K562 (cell line): Measurements from ENCODE around the gene FRMD1. TPM values are rescaled to one million over a fixed set of nuclear protein-coding genes. Genes with fewer than 3 reads are reported as not detected.

ENCODE experiments used
- ATAC-seq: fragments of 200-7000 bp; cut with Tn5 transposase; 3 replicates; pipeline ENCODE4 v1.9.1; 2020; ENCODE audit warnings: moderate library complexity
- BruUV-seq: library from RNA; stranded (reverse); fragments of 400-500 nt; replicated peaks from 2 replicates; lab custom pipeline; 2021; lab: Mats Ljungman, UMichigan
- CTCF ChIA-PET: fragments of 300-600 bp; formaldehyde crosslinking; extraction: SDS; loops from one replicate; lab custom pipeline; 2021; ENCODE audit warnings: low intra/inter-chr PET ratio; lab: Yijun Ruan, JAX
- POLR2A ChIA-PET: fragments of 300-600, 350-650 bp; sonication (Branson Sonifier 250); formaldehyde crosslinking; extraction: SDS; loops from one replicate; lab custom pipeline; 2021; ENCODE audit warnings: antibody characterized with exemption, inconsistent platforms; lab: Yijun Ruan, JAX
- DNase-seq, 4 experiments: peaks; one replicate each; pipeline versions ENCODE4 v3.0.0 to v3.0.0-alpha.2; 2011 to 2018; ENCODE audit warnings: low spot score in 3 of 4, mixed read lengths in 3 of 4; ENCODE audit errors: extremely low read depth in 1 of 4
- FAIRE-seq: peaks from 2 replicates; lab custom pipeline; 2011; peaks lifted over from hg19 to GRCh38; lab: Jason Lieb, UNC
- H2AFZ ChIP-seq: 2 replicates; pipeline ENCODE4 v1.6.0; 2011; ENCODE audit warnings: low read depth, low read length, control low read depth, inconsistent platforms
- H3K27ac ChIP-seq: fragments of 200-600 bp; 3 replicates; pipeline ENCODE4 v1.8.0; 2011; ENCODE audit warnings: low read depth, mild to moderate bottlenecking, control low read depth, inconsistent platforms, low read length, moderate library complexity, mixed read lengths; ENCODE audit errors: extremely low read depth
- H3K27me3 ChIP-seq, 2 experiments: fragments of 300-600 bp in 1 of 2; 2 replicates in 1 of 2; 3 replicates in 1 of 2; pipeline versions ENCODE4 v1.6.0 to v1.8.0; 2011; ENCODE audit warnings: inconsistent platforms in 2 of 2, low read length in 2 of 2, mild to moderate bottlenecking in 1 of 2, mixed read lengths in 1 of 2, moderate library complexity in 1 of 2; ENCODE audit not compliant: control insufficient read depth in 2 of 2, insufficient read depth in 2 of 2
- H3K36me3 ChIP-seq: fragments of 300-600 bp; 3 replicates; pipeline ENCODE4 v1.8.0; 2011; ENCODE audit warnings: mild to moderate bottlenecking, low read length, inconsistent platforms; ENCODE audit not compliant: control insufficient read depth, insufficient read depth
- H3K4me1 ChIP-seq, 2 experiments: fragments of 200-600 bp in 1 of 2; replicated peaks in 1 of 2; 2 replicates in 1 of 2; 3 replicates in 1 of 2; pipeline versions ENCODE4 v1.5.1 to v1.8.0; 2011; ENCODE audit warnings: inconsistent platforms in 2 of 2, low read length in 2 of 2, mild to moderate bottlenecking in 1 of 2, mixed read lengths in 1 of 2, moderate library complexity in 1 of 2; ENCODE audit not compliant: control insufficient read depth in 2 of 2, insufficient read depth in 2 of 2
- H3K4me2 ChIP-seq: 2 replicates; pipeline ENCODE4 v1.6.1; 2011; ENCODE audit warnings: low read length, control low read depth, inconsistent platforms, mixed read lengths; ENCODE audit not compliant: insufficient read depth
- H3K4me3 ChIP-seq: fragments of 200-600 bp; sonication (generic), shearing (Covaris generic); 2 replicates; pipeline ENCODE4 v1.5.1; 2016; ENCODE audit warnings: control low read depth, inconsistent platforms
- H3K79me2 ChIP-seq: fragments of 200-600 bp; 3 replicates; pipeline ENCODE4 v1.8.0; 2011; ENCODE audit warnings: low read length, inconsistent platforms; ENCODE audit not compliant: control insufficient read depth, insufficient read depth
- H3K9ac ChIP-seq, 2 experiments: 2 replicates each; pipeline versions ENCODE4 v1.6.0 to v1.6.1; 2011; ENCODE audit warnings: low read depth in 2 of 2, low read length in 2 of 2, control low read depth in 1 of 2, inconsistent platforms in 1 of 2, mild to moderate bottlenecking in 1 of 2, mixed read lengths in 1 of 2; ENCODE audit not compliant: insufficient read depth in 1 of 2
- H3K9me1 ChIP-seq: one replicate; pipeline ENCODE4 v1.6.0; 2011; ENCODE audit warnings: inconsistent platforms, mild to moderate bottlenecking, low read length, moderate library complexity; ENCODE audit not compliant: control insufficient read depth, insufficient read depth
- H3K9me3 ChIP-seq: replicated peaks from 2 replicates; pipeline ENCODE4 v1.5.1; 2011; ENCODE audit warnings: low read depth, low read length, inconsistent platforms; ENCODE audit not compliant: control insufficient read depth, insufficient read depth
- H4K20me1 ChIP-seq: replicated peaks from 2 replicates; pipeline ENCODE4 v1.6.1; 2011; ENCODE audit warnings: low read length, inconsistent platforms, mixed read lengths; ENCODE audit not compliant: control insufficient read depth, insufficient read depth
- CBX8 ChIP-seq: fragments of 200-600 bp; sonication (generic); IDR thresholded peaks from 2 replicates; pipeline ENCODE4 v1.6.1; 2012; ENCODE audit warnings: borderline replicate concordance, mixed run types, low read depth, mild to moderate bottlenecking, moderate library complexity, mixed read lengths, low read length, control low read depth, inconsistent platforms; ENCODE audit not compliant: poor library complexity, severe bottlenecking; ENCODE audit errors: extremely low read depth
- CHD2 ChIP-seq: IDR thresholded peaks from 2 replicates; pipeline ENCODE4 v1.6.1; 2011; ENCODE audit warnings: low read depth, low read length
- CREB3 ChIP-seq: fragments of 450-650 bp; conservative IDR thresholded peaks from 2 replicates; pipeline ENCODE4 v1.6.1; 2016; ENCODE audit warnings: missing genetic modification characterization, low read depth, mild to moderate bottlenecking, missing compliant biosample characterization, moderate library complexity
- E2F8 ChIP-seq: fragments of 450-650 bp; IDR thresholded peaks from 2 replicates; pipeline ENCODE4 v1.7.1; 2018; ENCODE audit warnings: mild to moderate bottlenecking, low read depth; ENCODE audit not compliant: partially characterized antibody
- EP300 ChIP-seq: IDR thresholded peaks from 2 replicates; pipeline ENCODE4 v1.6.1; 2012; ENCODE audit warnings: low read length, improper control_type of control experiment
- FOXK2 ChIP-seq, 2 experiments: fragments of 450-650 bp; IDR thresholded peaks in 1 of 2; conservative IDR thresholded peaks in 1 of 2; 2 replicates each; pipeline ENCODE4 v1.6.1; 2016; ENCODE audit warnings: low read depth in 2 of 2, mild to moderate bottlenecking in 1 of 2
- HNRNPL ChIP-seq: fragments of 200-400 bp; formaldehyde crosslinking; IDR thresholded peaks from 2 replicates; pipeline ENCODE4 v1.6.1; 2017; ENCODE audit warnings: low read depth, mild to moderate bottlenecking, low read length
- LARP7 ChIP-seq: fragments of 450-650 bp; IDR thresholded peaks from 2 replicates; pipeline ENCODE4 v1.6.1; 2016
- PCBP2 ChIP-seq: fragments of 200-400 bp; formaldehyde crosslinking; IDR thresholded peaks from 2 replicates; pipeline ENCODE4 v1.6.1; 2018; ENCODE audit warnings: low read length, low read depth, mild to moderate bottlenecking, moderate library complexity; ENCODE audit not compliant: poor library complexity, severe bottlenecking
- PHB ChIP-seq: fragments of 250-450 bp; sonication (Bioruptor Pico); IDR thresholded peaks from 2 replicates; pipeline ENCODE4 v1.5.0; 2021
- POLR2H ChIP-seq: IDR thresholded peaks from 2 replicates; pipeline ENCODE4 v1.6.1; 2016; ENCODE audit warnings: missing genetic modification characterization, low read depth, mild to moderate bottlenecking, control low read depth, missing compliant biosample characterization, moderate library complexity
- RNF2 ChIP-seq: sonication (generic); IDR thresholded peaks from 2 replicates; pipeline ENCODE4 v1.6.1; 2016
- SIX5 ChIP-seq, 2 experiments: IDR thresholded peaks; 2 replicates each; pipeline ENCODE4 v1.6.1; 2011; ENCODE audit warnings: low read length in 2 of 2, borderline replicate concordance in 1 of 2, low read depth in 1 of 2, mild to moderate bottlenecking in 1 of 2, moderate library complexity in 1 of 2; ENCODE audit not compliant: insufficient read depth in 1 of 2
- TRIM25 ChIP-seq: fragments of 450-650 bp; IDR thresholded peaks from 2 replicates; pipeline ENCODE4 v1.7.0; 2016; ENCODE audit warnings: borderline replicate concordance
- ZC3H8 ChIP-seq: fragments of 450-650 bp; IDR thresholded peaks from 2 replicates; pipeline ENCODE4 v1.6.1; 2017
- ZNF699 ChIP-seq: fragments of 250-450 bp; sonication (Bioruptor Pico); IDR thresholded peaks from 2 replicates; pipeline ENCODE4 v1.8.0; 2021; ENCODE audit warnings: mild to moderate bottlenecking, moderate library complexity; ENCODE audit not compliant: insufficient replicate concordance
- WGBS: fragments of 100-300 bp; shearing (Covaris generic); methylation state at CpG from one replicate; pipeline ENCODE4 v1.1.6; 2016; ENCODE audit warnings: low coverage, mixed read lengths; ENCODE audit not compliant: insufficient coverage; ENCODE audit errors: missing lambda C conversion rate; 5-methylcytosine and 5-hydroxymethylcytosine counted together
- in situ Hi-C: fragments of 300-500 bp; cut with MboI; formaldehyde crosslinking; loops from 4 replicates; pipeline ENCODE4 v1.15.0; 2018; ENCODE audit warnings: inconsistent platforms, mixed read lengths
- intact Hi-C: fragments of 100-400 bp; cut with micrococcal nuclease; formaldehyde crosslinking; loops from 2 replicates; pipeline ENCODE4 v1.14.2; 2022
- polyA plus RNA-seq, 8 experiments: library from polyadenylated mRNA; depleted of rRNA in 4 of 8; stranded (reverse) in 5 of 8; unstranded in 3 of 8; fragments of >200 nt; fragmentation: Nextera tagmentation in 2 of 8; fragmentation: Illumina TruSeq in 1 of 8; extraction: Ambion mirVana in 2 of 8; extraction: Trizol in 1 of 8; gene quantifications; 2 replicates each; pipeline versions ENCODE4 v1.2.1 to v1.2.3, GENCODE V29; 2011 to 2014; ENCODE audit warnings: inconsistent platforms in 1 of 8, missing spikeins in 1 of 8
- total RNA-seq, 7 experiments: library from RNA; depleted of rRNA in 6 of 7; stranded (reverse); fragments of >200 nt in 6 of 7; fragmentation: Illumina TruSeq in 2 of 7; extraction: Trizol in 2 of 7; gene quantifications; 2 replicates each; pipeline versions ENCODE4 v1.2.1 to v1.2.3, GENCODE V29; 2011 to 2021; ENCODE audit warnings: low replicate concordance in 1 of 7

The FRMD1 gene
- total and polyA plus RNA-seq, 9 of the 15 experiments (the other 6 are each of a cell fraction or from before 2014, with no cell fraction given), result 0.01 to 0.04 (median 0.01) TPM; not detected in 6

GRCh38 chr6:168024951-168025510, 54.0 kb downstream of the FRMD1 start:
- Histone ChIP-seq H3K27ac (no peak overlapping the region), H4K20me1 (no peaks in the 10 kb centered on the region), H3K79me2 (no peaks in the 10 kb centered on the region), H2AFZ (no peak overlapping the region), H3K4me1 (peaks cover 0 to 9% of the 10 kb centered on the region in 2 experiments; a peak in 3 of 5 replicates), H3K9me3 (no peaks in the 10 kb centered on the region), H3K4me2 (no peak overlapping the region), H3K4me3 (no peak overlapping the region), H3K9ac (no peak overlapping the region), H3K27me3 (peaks cover 33 to 54% of the 10 kb centered on the region in 2 experiments), H3K36me3 (no peaks in the 10 kb centered on the region), H3K9me1 (no peaks in the 10 kb centered on the region)
- in situ Hi-C loops, result no loop called here
- DNase-seq (no peak), FAIRE-seq (no peak), ATAC-seq (no peak)
- ChIA-PET CTCF (no interaction called here), POLR2A (no interaction called here)
- no TSS peak for BruUV-seq
- 10% methylated on average over 18 of the region's 18 CpGs for WGBS
- intact Hi-C loops, result no loop called here
- TF ChIP-seq HNRNPL (no peak), TRIM25 (no peak), E2F8 (no peak), CBX8 (no peak), CHD2 (no peak), ZC3H8 (no peak), SIX5 (IDR thresholded peaks at IDR 0.05; ENCODE audit: borderline replicate concordance in 1 of 2, insufficient read depth in 1 of 2, low read depth in 1 of 2, low read length in 2 of 2) (no peak), POLR2H (tag) (no peak), PHB (no peak), ZNF699 (CRISPR knock-in tag) (no peak), LARP7 (no peak), FOXK2 (conservative IDR thresholded peaks at IDR 0.05 in 1 of 2, IDR thresholded peaks at IDR 0.05 in 1 of 2; ENCODE audit: low read depth in 2 of 2) (no peak), CREB3 (tag) (no peak), PCBP2 (no peak), RNF2 (no peak), EP300 (no peak)
